ENCODE results near the gene ATP2A1.
A peak's percentile ranks its signal among the peaks of the same experiment; 100 is the strongest.

ATP2A1 gene

DNA sequence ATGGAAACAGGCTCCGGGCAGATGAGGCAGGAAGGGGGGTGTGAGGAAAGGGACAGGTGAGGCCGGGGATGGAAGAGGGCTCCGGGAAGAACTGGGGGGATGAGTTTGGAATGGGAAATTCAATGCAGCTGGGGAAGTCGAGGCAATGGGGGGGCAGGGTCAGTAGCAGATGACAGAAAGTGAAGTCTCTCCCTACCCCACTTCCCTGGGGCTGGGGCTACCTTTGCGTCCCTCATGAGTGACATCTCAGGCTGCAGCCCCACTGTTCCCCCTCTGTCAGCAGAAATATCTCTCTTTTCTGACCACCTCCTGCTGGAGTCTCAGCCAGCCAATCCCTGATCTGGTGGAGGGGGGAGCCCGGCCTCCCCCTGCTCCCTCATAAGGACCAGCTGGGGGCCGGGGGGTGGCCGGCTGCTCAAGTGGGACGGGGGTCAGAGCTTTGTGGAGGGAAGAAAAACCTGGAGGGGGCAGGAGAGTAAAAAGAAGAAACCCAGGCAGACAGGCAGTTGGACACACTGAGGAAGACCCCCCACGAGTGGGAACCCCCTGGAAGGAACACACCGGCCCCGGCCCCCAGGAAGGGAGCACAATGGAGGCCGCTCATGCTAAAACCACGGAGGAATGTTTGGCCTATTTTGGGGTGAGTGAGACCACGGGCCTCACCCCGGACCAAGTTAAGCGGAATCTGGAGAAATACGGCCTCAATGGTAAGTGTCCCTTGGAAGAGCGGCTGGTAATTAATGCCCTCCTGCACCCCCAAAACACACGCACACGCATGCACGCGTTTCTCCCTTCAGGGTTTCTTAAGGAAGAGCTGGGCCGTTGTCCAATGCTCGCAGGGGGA is at the start of gene ATP2A1:
ATP2A1 (plus strand) TSS at position 406 of the 844 bp plus-strand sequence; CDS start at position 590, 184 bp downstream.
- DNase-seq, result no peak

DNA sequence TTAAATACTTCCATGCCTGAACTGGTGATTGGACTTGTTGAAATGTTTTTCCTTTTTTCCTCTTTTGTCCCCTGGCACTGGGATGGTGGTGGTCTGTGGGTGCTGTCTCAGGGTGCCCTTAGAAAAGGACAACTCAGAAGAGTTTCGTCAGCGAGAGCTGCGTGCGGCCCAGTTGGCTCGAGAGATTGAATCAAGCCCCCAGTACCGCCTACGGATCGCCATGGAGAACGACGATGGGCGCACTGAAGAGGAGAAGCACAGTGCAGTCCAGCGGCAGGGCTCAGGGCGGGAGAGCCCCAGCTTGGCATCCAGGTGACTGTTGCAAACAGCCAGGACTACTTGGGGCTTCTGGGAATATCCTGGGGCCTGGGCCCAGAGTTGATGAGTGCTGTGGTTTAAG is 48.5 kb upstream of the ATP2A1 start:
- DNase-seq, result no peak

GRCh38 chr16:28830531-28830930 is 47.8 kb upstream of the ATP2A1 start:
- DNase-seq, result no peak

DNA sequence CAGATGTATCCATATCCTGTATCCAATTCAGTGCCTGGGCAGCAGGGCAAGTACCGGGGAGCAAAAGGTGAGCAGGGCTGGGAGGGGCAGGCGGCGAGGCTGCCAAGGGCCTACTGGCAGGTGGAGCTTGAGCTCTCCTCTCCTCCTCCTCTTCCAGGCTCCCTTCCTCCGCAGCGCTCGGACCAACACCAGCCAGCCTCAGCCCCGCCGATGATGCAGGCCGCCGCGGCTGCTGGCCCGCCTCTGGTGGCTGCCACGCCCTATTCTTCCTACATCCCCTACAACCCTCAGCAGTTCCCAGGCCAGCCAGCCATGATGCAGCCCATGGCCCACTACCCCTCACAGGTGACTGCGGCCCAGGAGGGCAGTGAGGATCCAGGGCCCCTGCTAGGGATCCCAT is 43.9 kb upstream of the ATP2A1 start:
- DNase-seq, result no peak

GRCh38 chr16:28834873-28835863 is 43.1 kb upstream of the ATP2A1 start:
- DNase-seq, result no peak

- DNase-seq, result no peak
Observed at GRCh38 chr16:28835864-28836760, 42.2 kb upstream of the ATP2A1 start.

DNA sequence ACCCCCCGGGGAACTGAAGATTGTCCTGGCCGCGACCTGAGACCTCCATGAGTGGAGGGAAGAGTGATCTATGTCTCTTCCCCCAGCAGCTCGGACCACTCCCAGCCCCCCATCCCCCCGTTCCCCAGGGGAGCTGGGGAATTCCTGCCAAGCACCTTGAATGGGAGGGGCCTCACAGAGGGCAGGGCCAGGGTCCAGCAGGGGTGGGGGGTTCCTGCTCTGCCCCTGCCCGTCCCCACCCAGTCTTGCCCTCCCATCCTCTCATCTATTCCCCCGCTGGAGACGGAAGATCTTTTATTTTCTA is 41.6 kb upstream of the ATP2A1 start:
- no peak for DNase-seq

- no peak for DNase-seq
Observed at GRCh38 chr16:28837672-28838557, 40.4 kb upstream of the ATP2A1 start.

DNA sequence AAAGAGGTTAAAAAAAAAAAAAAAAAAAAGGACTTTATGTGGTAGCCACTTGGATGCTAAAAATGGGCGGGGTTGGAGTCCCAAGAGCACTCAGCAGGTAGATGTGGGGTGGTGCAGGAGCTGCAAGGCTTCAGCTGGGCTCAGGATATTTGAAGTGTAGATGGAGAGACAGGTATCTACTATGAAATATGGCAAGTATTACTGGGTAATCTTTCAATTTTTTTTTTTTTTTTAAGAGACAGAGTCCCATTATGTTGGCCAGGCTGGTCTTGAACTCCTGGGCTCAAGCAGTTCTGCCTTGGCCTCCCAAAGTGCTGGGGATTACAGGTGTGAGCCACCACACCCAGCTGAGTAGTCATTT is 39.8 kb upstream of the ATP2A1 start:
- DNase-seq, result no peak

- DNase-seq, result no peak
Observed at GRCh38 chr16:28839004-28839639, 39.2 kb upstream of the ATP2A1 start.

DNA sequence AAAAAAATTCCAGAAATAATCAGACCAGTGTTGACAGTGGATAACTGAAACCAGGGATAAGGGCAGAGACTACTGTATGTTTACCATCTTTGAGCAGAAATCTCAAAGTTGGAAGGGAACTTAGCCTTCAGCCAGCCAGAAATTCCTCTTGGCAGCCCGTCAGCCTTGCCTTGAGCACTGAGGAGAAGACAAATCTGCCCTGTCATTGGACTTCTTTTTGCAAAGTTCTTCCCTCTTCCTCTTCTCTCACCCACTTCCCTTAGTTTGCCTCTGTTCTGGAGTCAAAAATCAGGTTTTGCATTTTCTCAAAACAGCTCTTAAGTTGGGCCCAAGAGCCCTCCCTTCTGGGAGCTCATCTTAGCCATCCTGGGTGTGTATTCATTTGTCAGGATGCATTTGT is 38.4 kb upstream of the ATP2A1 start:
- DNase-seq, result no peak

DNA sequence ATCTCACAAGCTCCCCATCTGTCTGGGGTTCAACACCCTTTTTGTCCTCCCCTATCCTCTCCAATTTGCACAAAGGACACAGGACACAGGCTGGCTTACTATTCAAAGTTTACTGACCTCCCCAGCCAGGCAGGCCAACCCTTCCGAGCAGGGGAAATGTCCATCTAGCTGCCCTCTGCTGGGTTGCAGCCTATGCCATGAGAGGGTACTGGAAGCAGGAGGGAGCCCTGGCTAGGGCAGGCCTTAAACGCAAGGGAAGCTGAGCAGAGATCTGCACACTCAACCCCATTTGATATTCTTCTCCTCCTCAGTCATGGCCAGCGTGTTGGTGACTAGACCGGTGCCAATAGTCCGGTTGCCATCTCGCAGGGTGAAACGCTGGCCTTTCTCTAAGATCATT is 35.6 kb upstream of the ATP2A1 start:
- no peak for DNase-seq

DNA sequence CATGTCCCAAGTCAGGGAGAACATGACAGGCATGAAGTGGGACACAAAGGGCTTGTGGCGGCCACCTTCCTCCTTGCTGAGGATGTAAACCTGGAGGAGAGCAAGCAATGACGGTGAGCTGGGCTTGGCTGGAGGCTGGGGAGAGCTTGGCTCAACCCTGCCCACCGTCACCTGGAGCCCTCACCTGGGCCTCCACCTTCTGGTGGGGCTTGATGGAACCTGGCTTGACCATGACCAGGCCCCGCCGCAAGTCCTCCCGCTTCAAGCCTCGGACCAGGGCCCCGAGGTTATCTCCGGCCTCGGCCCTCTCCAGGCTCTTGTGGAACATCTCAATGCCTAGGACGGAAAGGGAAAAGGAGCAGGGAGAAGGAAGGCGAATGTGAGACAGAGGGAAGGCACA is 34.5 kb upstream of the ATP2A1 start:
- DNase-seq, result no peak

DNA sequence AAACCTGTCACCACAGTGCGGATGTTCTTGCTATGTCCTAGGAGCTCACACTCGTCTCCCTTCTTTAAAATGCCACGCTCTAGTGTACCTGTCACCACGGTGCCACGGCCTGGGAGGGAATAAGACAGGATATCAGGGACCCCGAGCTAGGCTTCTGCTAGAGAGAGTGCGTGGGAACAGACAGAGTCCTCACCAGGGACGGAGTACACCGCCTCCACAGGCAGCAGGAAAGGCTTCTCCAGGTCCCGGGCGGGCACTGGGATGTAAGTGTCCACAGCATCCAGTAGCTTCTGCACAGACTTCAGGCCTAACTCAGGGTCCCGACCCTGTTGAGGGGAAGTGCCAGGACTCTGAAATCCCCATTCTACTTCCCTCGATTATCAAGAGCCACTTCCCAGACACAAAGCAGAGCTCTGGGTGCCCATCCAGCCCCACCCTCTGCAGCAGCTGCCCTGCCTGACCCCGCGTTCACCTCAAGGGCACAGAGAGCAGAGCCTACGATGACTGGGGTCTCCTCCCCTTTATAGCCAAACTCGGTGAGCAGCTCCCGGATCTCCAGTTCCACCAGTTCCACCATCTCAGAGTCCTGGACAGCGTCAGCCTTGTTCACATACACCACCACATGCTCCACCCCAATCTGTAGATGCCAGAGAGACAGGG is 33.9 kb upstream of the ATP2A1 start:
- DNase-seq, result no peak

DNA sequence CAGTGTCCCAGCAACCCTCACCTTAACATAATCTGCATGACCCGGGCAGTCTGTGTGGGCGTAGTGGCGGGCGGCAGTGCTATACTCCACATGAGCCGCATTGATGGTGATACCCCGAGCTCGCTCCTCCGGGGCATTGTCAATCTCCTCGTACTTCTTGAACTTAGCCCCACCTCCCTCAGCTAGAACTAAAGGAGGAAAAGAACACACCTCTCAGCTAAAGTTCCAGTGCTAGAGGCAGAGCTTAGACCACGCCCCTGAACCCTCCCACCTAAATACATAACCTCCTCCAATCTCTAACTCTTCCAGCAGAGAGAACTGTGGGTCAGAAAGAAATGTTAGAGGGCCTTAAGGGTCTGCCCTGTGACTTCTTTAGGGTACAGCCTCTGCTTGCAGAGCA is 33.0 kb upstream of the ATP2A1 start:
- DNase-seq, result peak; percentile 31

DNA sequence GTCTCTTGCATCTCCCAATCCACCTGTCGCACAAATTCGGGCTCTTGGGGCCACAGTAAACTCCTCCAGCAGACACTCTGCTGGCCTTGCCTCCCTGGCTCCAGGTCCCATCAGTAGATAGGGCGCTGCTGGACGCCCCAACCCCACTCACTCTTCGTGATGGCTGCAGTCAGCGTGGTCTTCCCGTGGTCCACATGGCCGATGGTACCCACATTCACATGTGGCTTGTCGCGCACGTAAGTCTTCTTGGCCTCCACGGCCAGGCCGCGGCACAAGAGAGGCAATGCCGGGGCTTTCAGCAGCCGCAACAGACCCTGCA is 32.6 kb upstream of the ATP2A1 start:
- DNase-seq, result peak; percentile 43

- DNase-seq, result peak; percentile 99
Observed at GRCh38 chr16:28846080-28846932, 32.0 kb upstream of the ATP2A1 start, which contains the start of gene TUFM. Gene TUFM, minus strand, starts transcription at chr16:28846348. Its CDS starts 79 bp downstream, at chr16:28846269.

- DNase-seq, result peak; percentile 48
Observed at GRCh38 chr16:28846933-28847273, 31.4 kb upstream of the ATP2A1 start.

- no peak for DNase-seq
Observed at GRCh38 chr16:28858421-28858820, 19.9 kb upstream of the ATP2A1 start.

DNA sequence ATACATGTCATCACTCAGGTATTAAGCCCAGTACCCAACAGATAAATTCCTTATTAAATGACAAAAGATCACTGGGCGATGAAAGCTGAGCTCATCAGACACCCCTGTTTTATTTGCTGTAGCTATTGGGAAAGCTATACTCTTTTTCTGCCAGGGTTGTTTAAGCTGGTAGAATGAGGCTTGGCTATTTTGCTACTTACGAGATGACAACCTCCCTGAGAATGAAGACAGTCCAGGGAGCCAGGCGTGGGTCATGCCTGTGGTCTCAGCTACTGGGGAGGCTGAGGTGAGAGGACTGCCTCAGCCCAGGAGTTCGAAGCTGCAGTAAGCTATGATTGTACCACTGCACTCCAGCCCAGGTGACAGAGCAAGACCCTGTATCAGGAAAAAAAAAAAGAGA is 19.0 kb upstream of the ATP2A1 start:
- no peak for DNase-seq
